HepG2 (cell line): ENCODE measurements around the gene VAPB. TPM values are rescaled to one million over a fixed set of nuclear protein-coding genes. Genes with fewer than 3 reads are reported as not detected.
A peak's percentile ranks its signal among the peaks of the same experiment; 100 is the strongest.

Experiments
- ATAC-seq: fragments of 200-7000 bp; cut with Tn5 transposase; 3 replicates; pipeline ENCODE4 v1.9.1; 2020; ENCODE audit warnings: mild to moderate bottlenecking, moderate library complexity
- BruUV-seq: library from RNA; stranded (reverse); fragments of 400-500 nt; replicated peaks from 2 replicates; lab custom pipeline; 2021; lab: Mats Ljungman, UMichigan
- CTCF ChIA-PET: fragments of 300-600 bp; formaldehyde crosslinking; extraction: SDS; loops from one replicate; lab custom pipeline; 2021; ENCODE audit warnings: low total read pairs, inconsistent platforms, low intra/inter-chr PET ratio; lab: Yijun Ruan, JAX
- POLR2A ChIA-PET: fragments of 350-600 bp; sonication (Branson Sonifier 250); formaldehyde crosslinking; loops from one replicate; lab custom pipeline; 2020; ENCODE audit warnings: antibody characterized with exemption, inconsistent platforms; lab: Yijun Ruan, JAX
- DNase-seq: peaks from one replicate; pipeline ENCODE4 v3.0.0-alpha.2; 2015; ENCODE audit warnings: low spot score
- FAIRE-seq: peaks from 3 replicates; lab custom pipeline; 2011; peaks lifted over from hg19 to GRCh38; lab: Jason Lieb, UNC
- H2AFZ ChIP-seq: one replicate; pipeline ENCODE4 v1.6.1; 2011; ENCODE audit warnings: low read length, inconsistent platforms
- H3K27ac ChIP-seq: fragments of 300-600 bp; 3 replicates; pipeline ENCODE4 v1.8.0; 2011; ENCODE audit warnings: mixed run types, mild to moderate bottlenecking, mixed read lengths, low read length, inconsistent platforms; ENCODE audit not compliant: insufficient read depth; ENCODE audit errors: extremely low read length
- H3K27me3 ChIP-seq, 2 experiments: fragments of 200-600 bp in 1 of 2; 2 replicates in 1 of 2; 3 replicates in 1 of 2; pipeline versions ENCODE4 v1.6.0 to v1.8.0; 2011; ENCODE audit warnings: low read length in 2 of 2, mild to moderate bottlenecking in 2 of 2, moderate library complexity in 2 of 2, inconsistent platforms in 1 of 2; ENCODE audit not compliant: insufficient read depth in 2 of 2, control insufficient read depth in 1 of 2
- H3K36me3 ChIP-seq, 2 experiments: fragments of 200-600 bp in 1 of 2; replicated peaks in 1 of 2; 2 replicates in 1 of 2; 3 replicates in 1 of 2; pipeline versions ENCODE4 v1.5.1 to v1.8.0; 2011; ENCODE audit warnings: low read length in 2 of 2, inconsistent platforms in 1 of 2; ENCODE audit not compliant: insufficient read depth in 2 of 2, control insufficient read depth in 1 of 2
- H3K4me1 ChIP-seq: 2 replicates; pipeline ENCODE4 v1.5.1; 2012; ENCODE audit warnings: low read length, inconsistent platforms; ENCODE audit not compliant: insufficient read depth
- H3K4me2 ChIP-seq: 2 replicates; pipeline ENCODE4 v1.6.0; 2011; ENCODE audit warnings: low read depth, low read length, inconsistent platforms
- H3K4me3 ChIP-seq, 3 experiments: fragments of 200-600 bp in 1 of 3; sonication (generic), shearing (Covaris generic) in 1 of 3; replicated peaks in 1 of 3; 2 replicates each; pipeline ENCODE4 v1.5.1; 2011 to 2016; ENCODE audit warnings: low read length in 3 of 3, inconsistent platforms in 2 of 3, low read depth in 2 of 3, mild to moderate bottlenecking in 2 of 3, control low read depth in 1 of 3, mixed read lengths in 1 of 3; ENCODE audit not compliant: insufficient read depth in 1 of 3
- H3K79me2 ChIP-seq: one replicate; pipeline ENCODE4 v1.6.1; 2011; ENCODE audit warnings: low read length, inconsistent platforms; ENCODE audit not compliant: insufficient read depth
- H3K9ac ChIP-seq: 2 replicates; pipeline ENCODE4 v1.6.0; 2011; ENCODE audit warnings: mild to moderate bottlenecking, low read depth, low read length, inconsistent platforms; ENCODE audit not compliant: insufficient read depth
- H3K9me3 ChIP-seq: 2 replicates; pipeline ENCODE4 v1.5.1; 2012; ENCODE audit warnings: mild to moderate bottlenecking, low read length
- H4K20me1 ChIP-seq: 2 replicates; pipeline ENCODE4 v1.6.0; 2011; ENCODE audit warnings: inconsistent platforms, mild to moderate bottlenecking, low read length, moderate library complexity; ENCODE audit not compliant: insufficient read depth
- ADNP ChIP-seq: sonication (generic); formaldehyde crosslinking; IDR thresholded peaks from 2 replicates; pipeline ENCODE4 v1.4.0; 2020; ENCODE audit warnings: missing genetic modification reagents
- MIER2 ChIP-seq: IDR thresholded peaks from 2 replicates; pipeline ENCODE4 v1.6.1; 2016; ENCODE audit warnings: missing biosample characterization, missing genetic modification reagents
- SOX13 ChIP-seq, 3 experiments: fragments of 450-650 bp in 1 of 3; sonication (generic) in 1 of 3; formaldehyde crosslinking in 1 of 3; IDR thresholded peaks in 2 of 3; conservative IDR thresholded peaks in 1 of 3; 2 replicates each; pipeline versions ENCODE4 v1.5.0 to v1.6.1; 2016 to 2020; ENCODE audit warnings: antibody characterized with exemption in 1 of 3, mild to moderate bottlenecking in 1 of 3, missing compliant biosample characterization in 1 of 3, missing genetic modification reagents in 1 of 3, moderate library complexity in 1 of 3
- STAT5B ChIP-seq: sonication (generic); formaldehyde crosslinking; IDR thresholded peaks from 2 replicates; pipeline ENCODE4 v1.4.0; 2020; ENCODE audit warnings: missing genetic modification reagents
- ZMYM4 ChIP-seq: sonication (generic); formaldehyde crosslinking; IDR thresholded peaks from 2 replicates; pipeline ENCODE4 v1.8.1; 2023; ENCODE audit warnings: mild to moderate bottlenecking, missing genetic modification reagents
- ZNF574 ChIP-seq: sonication (generic); formaldehyde crosslinking; IDR thresholded peaks from 2 replicates; pipeline ENCODE4 v1.4.0; 2020; ENCODE audit warnings: missing genetic modification reagents
- ZNF749 ChIP-seq: sonication (generic); formaldehyde crosslinking; IDR thresholded peaks from 2 replicates; pipeline ENCODE4 v1.8.0; 2022; ENCODE audit warnings: mild to moderate bottlenecking, missing genetic modification reagents, moderate library complexity, borderline replicate concordance
- ZNF768 ChIP-seq: sonication (generic); formaldehyde crosslinking; IDR thresholded peaks from 2 replicates; pipeline ENCODE4 v1.4.0; 2020; ENCODE audit warnings: missing genetic modification reagents
- WGBS: methylation state at CpG from one replicate; pipeline ENCODE4 v1.1.6; 2017; ENCODE audit warnings: low lambda C conversion rate; 5-methylcytosine and 5-hydroxymethylcytosine counted together
- in situ Hi-C: cut with HindIII; loops from 2 replicates; pipeline ENCODE4 v1.10.0; 2017; ENCODE audit warnings: low pct_unique_long_range_greater_than_20kb; ENCODE audit not compliant: extremely low pct_ligation_motif_present
- intact Hi-C: fragments of 100-400 bp; cut with micrococcal nuclease; formaldehyde crosslinking; loops from one replicate; pipeline ENCODE4 v1.10.0; 2022; ENCODE audit not compliant: unreplicated experiment
- polyA plus RNA-seq, 8 experiments: library from polyadenylated mRNA; depleted of rRNA in 3 of 8; stranded (reverse) in 7 of 8; unstranded in 1 of 8; fragments of >200 nt; fragmentation: Illumina TruSeq in 4 of 8; extraction: Trizol in 4 of 8; gene quantifications; 2 replicates each; pipeline versions ENCODE4 v1.2.1 to v1.2.3, GENCODE V29; 2011 to 2016; ENCODE audit warnings: low read depth in 4 of 8, missing spikeins in 1 of 8, mixed read lengths in 1 of 8; ENCODE audit not compliant: insufficient read depth in 1 of 8
- total RNA-seq, 5 experiments: library from RNA; depleted of rRNA; stranded (reverse); fragments of >200 nt; fragmentation: Illumina TruSeq; extraction: Trizol; gene quantifications; 2 replicates each; pipeline ENCODE4 v1.2.3, GENCODE V29; 2016; ENCODE audit warnings: low read depth in 1 of 5

VAPB gene
- total and polyA plus RNA-seq, 2 of the 13 experiments (the other 11 are each of a cell fraction or from before 2014, with no cell fraction given), result 18.6 to 48.5 TPM

- intact Hi-C loops, result no loop called here
- peak overlapping the region; percentile 8 for H2AFZ ChIP-seq
- FAIRE-seq (no peak), DNase-seq (no peak), ATAC-seq (no peak)
- H3K27me3 ChIP-seq, result no peaks in the 10 kb centered on the region; a peak in 2 of 5 replicates
- H3K9ac ChIP-seq, result no peak overlapping the region
- CTCF ChIA-PET, result no interaction called here
- no peaks in the 10 kb centered on the region for H3K79me2 ChIP-seq
- no peak overlapping the region for H3K4me3 ChIP-seq
- H4K20me1 ChIP-seq, result no peaks in the 10 kb centered on the region
- POLR2A ChIA-PET, result interaction anchor here (1.4 kb wide), 1 partner anchor 13 kb away, joined by 5 read pairs; the partner anchor contains the start of gene VAPB
- H3K9me3 ChIP-seq, result peaks cover under 1% of the 10 kb centered on the region; the same call in 1 of the 2 replicates
- TF ChIP-seq STAT5B (CRISPR knock-in tag) (no peak), ZNF768 (no peak), ADNP (no peak), ZNF574 (CRISPR knock-in tag) (no peak), SOX13 (IDR thresholded peaks at IDR 0.05) (no peak), SOX13 (CRISPR knock-in tag; conservative IDR thresholded peaks at IDR 0.05 in 1 of 2, IDR thresholded peaks at IDR 0.05 in 1 of 2) (peak in 1 of 2 experiments; percentile 26; a peak in 1 of 4 replicates), MIER2 (CRISPR knock-in tag) (no peak), ZMYM4 (CRISPR knock-in tag) (no peak), ZNF749 (CRISPR knock-in tag) (no peak)
- H3K4me1 ChIP-seq, result peaks cover 34% of the 10 kb centered on the region
- H3K4me2 ChIP-seq, result peak overlapping the region; percentile 33
- H3K27ac ChIP-seq, result no peak overlapping the region
- H3K36me3 ChIP-seq, result no peaks in the 10 kb centered on the region
- in situ Hi-C loops, result no loop called here
- WGBS, result 37% methylated on average over 10 of the region's 10 CpGs
- BruUV-seq, result no TSS peak
These were observed 13.2 kb upstream of the VAPB start for GRCh38 chr20:58375759-58376352.
